Duodenal mucosa (tissue), 2 donors: ENCODE results near the gene SSBP3.
"Not testable (repeated sequence)": the region's sequence is repeated elsewhere in the genome, so short reads cannot be mapped to it uniquely, and the experiment has no call there.

Experiments used
- H3K27ac ChIP-seq: one replicate; pipeline ENCODE4 v1.7.0; 2013; ENCODE audit warnings: low read depth, low read length
- H3K27me3 ChIP-seq, 2 donors: one replicate each; pipeline ENCODE4 v1.7.0; 2013; ENCODE audit warnings: low read length in 2 of 2, control low read depth in 1 of 2; ENCODE audit not compliant: insufficient read depth in 2 of 2, control insufficient read depth in 1 of 2
- H3K36me3 ChIP-seq, 2 donors: one replicate each; pipeline ENCODE4 v1.7.0; 2013; ENCODE audit warnings: low read length in 2 of 2, control low read depth in 1 of 2; ENCODE audit not compliant: insufficient read depth in 2 of 2, control insufficient read depth in 1 of 2
- H3K4me1 ChIP-seq, 2 donors: one replicate each; pipeline ENCODE4 v1.7.0; 2013; ENCODE audit warnings: low read length in 2 of 2, control low read depth in 1 of 2; ENCODE audit not compliant: insufficient read depth in 2 of 2, control insufficient read depth in 1 of 2
- H3K4me3 ChIP-seq, 2 donors: one replicate each; pipeline ENCODE4 v1.7.0; 2013; ENCODE audit warnings: low read length in 2 of 2, low read depth in 1 of 2
- H3K9ac ChIP-seq, 2 donors: one replicate each; pipeline ENCODE4 v1.7.0; 2013; ENCODE audit warnings: low read length in 2 of 2, low read depth in 1 of 2
- H3K9me3 ChIP-seq, 2 donors: one replicate each; pipeline ENCODE4 v1.7.0; 2013; ENCODE audit warnings: low read length in 2 of 2, control low read depth in 1 of 2; ENCODE audit not compliant: control insufficient read depth in 1 of 2

Gene SSBP3

GRCh38 chr1:54429838-54430237, 23.6 kb upstream of the SSBP3 start:
- Histone ChIP-seq H3K36me3 (no peaks in the 10 kb centered on the region), H3K27ac (no peak overlapping the region), H3K9me3 (no peaks in the 10 kb centered on the region), H3K27me3 (no peaks in the 10 kb centered on the region), H3K9ac (no peak overlapping the region), H3K4me1 (no peaks in the 10 kb centered on the region), H3K4me3 (no peak overlapping the region)

GRCh38 chr1:54428837-54429518, 22.8 kb upstream of the SSBP3 start:
- H3K9me3 ChIP-seq = no peaks in the 10 kb centered on the region
- H3K4me3 ChIP-seq = no peak overlapping the region
- no peak overlapping the region for H3K9ac ChIP-seq
- no peaks in the 10 kb centered on the region for H3K27me3 ChIP-seq
- no peak overlapping the region for H3K27ac ChIP-seq
- no peaks in the 10 kb centered on the region for H3K36me3 ChIP-seq
- H3K4me1 ChIP-seq = no peaks in the 10 kb centered on the region

- Histone ChIP-seq H3K9me3 (no peaks in the 10 kb centered on the region), H3K9ac (no peak overlapping the region), H3K36me3 (no peaks in the 10 kb centered on the region), H3K4me3 (no peak overlapping the region), H3K27ac (no peak overlapping the region), H3K4me1 (no peaks in the 10 kb centered on the region), H3K27me3 (no peaks in the 10 kb centered on the region)
Observed at GRCh38 chr1:54425152-54425584, 19.0 kb upstream of the SSBP3 start.

- Histone ChIP-seq H3K36me3 (no peaks in the 10 kb centered on the region), H3K4me1 (no peaks in the 10 kb centered on the region), H3K9me3 (no peaks in the 10 kb centered on the region), H3K4me3 (no peak overlapping the region), H3K27ac (no peak overlapping the region), H3K27me3 (no peaks in the 10 kb centered on the region), H3K9ac (no peak overlapping the region)
Observed at GRCh38 chr1:54424398-54424797, 18.2 kb upstream of the SSBP3 start.

GRCh38 chr1:54421101-54421504, 14.9 kb upstream of the SSBP3 start:
- H3K9me3 ChIP-seq = no peaks in the 10 kb centered on the region
- H3K36me3 ChIP-seq = no peaks in the 10 kb centered on the region
- H3K4me1 ChIP-seq = peaks cover 0 to 12% of the 10 kb centered on the region in 2 donors
- H3K27me3 ChIP-seq = no peaks in the 10 kb centered on the region
- H3K27ac ChIP-seq = no peak overlapping the region
- H3K9ac ChIP-seq = no peak overlapping the region
- H3K4me3 ChIP-seq = no peak overlapping the region

DNA sequence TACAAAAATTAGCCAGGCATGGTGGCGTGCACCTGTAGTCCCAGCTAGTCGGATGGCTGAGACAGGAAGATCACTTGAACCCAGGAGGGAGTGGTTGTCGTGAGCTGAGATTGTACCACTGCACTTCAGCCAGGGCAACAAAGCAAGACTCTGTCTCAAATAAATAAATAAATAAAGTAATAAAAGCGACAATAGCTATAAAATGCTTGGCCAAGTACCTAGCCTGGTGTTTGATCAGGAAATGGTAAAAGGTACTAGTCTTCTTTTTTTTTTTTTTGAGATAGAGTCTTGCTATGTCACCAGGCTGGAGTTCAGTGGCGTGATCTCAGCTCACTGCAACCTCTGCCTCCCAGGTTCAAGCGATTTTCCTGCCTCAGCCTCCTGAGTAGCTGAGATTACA, 12.4 kb upstream of the SSBP3 start:
- H3K9me3 ChIP-seq, H3K27ac ChIP-seq, H3K9ac ChIP-seq, H3K4me3 ChIP-seq, H3K36me3 ChIP-seq, H3K27me3 ChIP-seq: not testable (repeated sequence)
- H3K4me1 ChIP-seq = peaks cover 0 to 16% of the 10 kb centered on the region in 2 donors

- no peaks in the 10 kb centered on the region for H3K36me3 ChIP-seq
- no peak overlapping the region for H3K9ac ChIP-seq
- H3K4me1 ChIP-seq = peaks cover 5 to 18% of the 10 kb centered on the region in 2 donors
- no peak overlapping the region for H3K27ac ChIP-seq
- no peaks in the 10 kb centered on the region for H3K9me3 ChIP-seq
- H3K4me3 ChIP-seq = no peak overlapping the region
- no peaks in the 10 kb centered on the region for H3K27me3 ChIP-seq
Observed at GRCh38 chr1:54417123-54417522, 10.9 kb upstream of the SSBP3 start.

DNA sequence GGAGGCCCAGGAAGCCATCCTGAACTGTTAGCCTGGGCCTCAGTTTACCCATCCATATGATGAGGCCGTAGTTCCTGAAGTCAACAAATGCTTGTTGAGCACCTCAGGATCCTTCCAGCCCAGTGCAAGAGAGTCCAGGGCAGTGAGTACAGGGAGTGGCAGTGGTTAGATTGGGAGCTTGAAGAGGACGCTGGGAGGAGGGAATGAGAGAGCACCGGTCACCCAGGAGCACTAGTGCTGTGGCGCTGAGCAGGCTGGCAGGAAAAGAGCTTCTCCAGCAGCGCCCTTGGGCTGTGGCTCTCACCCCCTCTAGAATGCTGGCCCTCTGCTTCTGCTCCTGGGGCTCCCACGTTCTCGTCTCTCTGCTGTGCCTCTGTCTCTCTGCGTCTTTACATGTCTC, 10.2 kb upstream of the SSBP3 start:
- Histone ChIP-seq H3K4me3 (no peak overlapping the region), H3K9ac (no peak overlapping the region), H3K36me3 (no peaks in the 10 kb centered on the region), H3K27me3 (no peaks in the 10 kb centered on the region), H3K27ac (no peak overlapping the region), H3K9me3 (no peaks in the 10 kb centered on the region), H3K4me1 (peaks cover 5 to 18% of the 10 kb centered on the region in 2 donors)

- Histone ChIP-seq H3K9me3 (no peaks in the 10 kb centered on the region), H3K27ac (no peak overlapping the region)
Observed at GRCh38 chr1:54415991-54416390, 9.8 kb upstream of the SSBP3 start.

DNA sequence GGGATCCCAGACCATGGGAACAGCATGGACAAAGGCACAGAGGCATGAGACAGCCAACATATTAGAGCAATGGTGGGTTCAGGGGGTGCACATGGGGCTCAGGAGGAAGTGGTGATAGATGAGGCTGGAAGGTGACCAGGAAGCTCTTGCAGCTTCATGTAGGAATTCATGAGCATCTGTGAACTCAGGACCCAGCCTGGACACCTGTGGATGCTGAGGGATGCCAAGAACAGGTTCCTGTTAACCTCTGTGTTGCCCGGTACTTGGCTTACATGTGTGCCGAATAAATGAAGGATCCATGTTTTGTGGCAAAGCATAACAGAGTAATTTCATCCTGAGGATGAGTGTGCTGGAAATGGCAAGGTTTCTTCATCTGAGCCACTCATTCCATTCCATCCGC, 9.3 kb upstream of the SSBP3 start:
- no peak overlapping the region for H3K4me3 ChIP-seq
- H3K9ac ChIP-seq = no peak overlapping the region
- peaks cover 5 to 19% of the 10 kb centered on the region in 2 donors for H3K4me1 ChIP-seq
- H3K27me3 ChIP-seq = no peaks in the 10 kb centered on the region
- no peaks in the 10 kb centered on the region for H3K9me3 ChIP-seq
- H3K36me3 ChIP-seq = no peaks in the 10 kb centered on the region
- H3K27ac ChIP-seq = no peak overlapping the region

More at GRCh38 chr1:54415991-54416390, 9.8 kb upstream of the SSBP3 start:
- H3K4me3 ChIP-seq = no peak overlapping the region
- H3K9ac ChIP-seq = no peak overlapping the region
- no peaks in the 10 kb centered on the region for H3K36me3 ChIP-seq
- H3K4me1 ChIP-seq = peaks cover 5 to 18% of the 10 kb centered on the region in 2 donors
- no peaks in the 10 kb centered on the region for H3K27me3 ChIP-seq
